Hepatocyte (in vitro differentiated cells): ENCODE data around the gene CHEK1.

ENCODE experiments used
- EZH2 ChIP-seq: fragments of 200-600 bp; sonication (generic); IDR thresholded peaks from 2 replicates; pipeline ENCODE4 v1.6.1; 2016; ENCODE audit warnings: antibody characterized with exemption, mild to moderate bottlenecking, borderline replicate concordance
- TF ChIP-seq, protein P1 (sequence below): fragments of 200-600 bp; sonication (generic); IDR thresholded peaks from 2 replicates; pipeline ENCODE4 v1.5.1; 2016; ENCODE audit warnings: antibody characterized with exemption, mild to moderate bottlenecking; ENCODE audit not compliant: poor library complexity

DNA sequence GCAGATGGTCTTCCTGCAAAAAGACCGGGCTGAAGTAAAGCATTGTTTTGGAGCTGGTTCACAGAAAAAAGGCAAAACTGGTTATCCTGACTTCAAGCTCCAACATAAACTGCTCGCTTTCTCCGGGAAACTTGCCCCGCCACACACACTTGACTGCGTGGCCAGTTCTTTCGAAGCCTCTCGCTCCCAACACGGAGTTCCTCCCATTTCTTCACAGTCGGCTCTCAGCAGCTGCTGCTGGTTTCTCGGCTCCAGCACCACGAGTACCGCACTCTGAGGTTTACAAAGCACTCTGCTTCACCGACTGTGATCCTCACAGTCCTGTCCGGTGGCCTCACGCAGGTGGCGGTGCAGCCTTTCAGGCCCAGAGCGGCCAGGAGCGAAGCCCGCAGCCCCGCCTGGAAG lies 264 bp downstream of the CHEK1 start:
- TF ChIP-seq, protein P1, sequence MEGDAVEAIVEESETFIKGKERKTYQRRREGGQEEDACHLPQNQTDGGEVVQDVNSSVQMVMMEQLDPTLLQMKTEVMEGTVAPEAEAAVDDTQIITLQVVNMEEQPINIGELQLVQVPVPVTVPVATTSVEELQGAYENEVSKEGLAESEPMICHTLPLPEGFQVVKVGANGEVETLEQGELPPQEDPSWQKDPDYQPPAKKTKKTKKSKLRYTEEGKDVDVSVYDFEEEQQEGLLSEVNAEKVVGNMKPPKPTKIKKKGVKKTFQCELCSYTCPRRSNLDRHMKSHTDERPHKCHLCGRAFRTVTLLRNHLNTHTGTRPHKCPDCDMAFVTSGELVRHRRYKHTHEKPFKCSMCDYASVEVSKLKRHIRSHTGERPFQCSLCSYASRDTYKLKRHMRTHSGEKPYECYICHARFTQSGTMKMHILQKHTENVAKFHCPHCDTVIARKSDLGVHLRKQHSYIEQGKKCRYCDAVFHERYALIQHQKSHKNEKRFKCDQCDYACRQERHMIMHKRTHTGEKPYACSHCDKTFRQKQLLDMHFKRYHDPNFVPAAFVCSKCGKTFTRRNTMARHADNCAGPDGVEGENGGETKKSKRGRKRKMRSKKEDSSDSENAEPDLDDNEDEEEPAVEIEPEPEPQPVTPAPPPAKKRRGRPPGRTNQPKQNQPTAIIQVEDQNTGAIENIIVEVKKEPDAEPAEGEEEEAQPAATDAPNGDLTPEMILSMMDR: peak; percentile 16
- no peak for TF ChIP-seq EZH2
